ENCODE measurements around the gene RALY. TPM values are rescaled to one million over a fixed set of nuclear protein-coding genes. Genes with fewer than 3 reads are reported as not detected.
"Not testable (repeated sequence)": the region's sequence is repeated elsewhere in the genome, so short reads cannot be mapped to it uniquely, and the experiment has no call there.

RALY gene
- total RNA-seq, 2 donors from 2014 or later = 97.3 to 102 TPM

GRCh38 chr20:34011275-34011674 lies 17.6 kb downstream of the RALY start:
- DNase-seq = no peak
- no peak for ATAC-seq
- intact Hi-C loops (cut with DNase I) = no loop called here

GRCh38 chr20:34012330-34012729 lies 18.6 kb downstream of the RALY start:
- intact Hi-C loops (cut with DNase I) = no loop called here
- ATAC-seq = no peak
- no peak for DNase-seq

GRCh38 chr20:34012735-34013134 lies 19.0 kb downstream of the RALY start:
- ATAC-seq (no peak), DNase-seq (no peak)
- intact Hi-C loops (cut with DNase I) = no loop called here

GRCh38 chr20:34013554-34013953 lies 19.8 kb downstream of the RALY start:
- intact Hi-C loops (cut with DNase I) = no loop called here
- no peak for ATAC-seq
- no peak for DNase-seq

- intact Hi-C loops (cut with DNase I) = no loop called here
- DNase-seq = no peak
- no peak for ATAC-seq
These were observed 21.2 kb downstream of the RALY start for GRCh38 chr20:34014878-34015277.

GRCh38 chr20:34015401-34016335 lies 22.0 kb downstream of the RALY start:
- DNase-seq = no peak
- intact Hi-C loops (cut with DNase I) = no loop called here
- ATAC-seq = no peak

- intact Hi-C loops (cut with DNase I) = no loop called here
- ATAC-seq = no peak
- DNase-seq = no peak
These were observed 23.0 kb downstream of the RALY start for GRCh38 chr20:34016736-34017135.

- no peak for DNase-seq
- no peak for ATAC-seq
- intact Hi-C loops (cut with DNase I) = no loop called here
These were observed 23.9 kb downstream of the RALY start for GRCh38 chr20:34017610-34018009.

GRCh38 chr20:34018166-34018565 lies 24.5 kb downstream of the RALY start:
- intact Hi-C loops (cut with DNase I) = no loop called here
- ATAC-seq (no peak), DNase-seq (no peak)

- intact Hi-C loops (cut with DNase I) = no loop called here
- ATAC-seq (no peak), DNase-seq (no peak)
These were observed 28.6 kb downstream of the RALY start for GRCh38 chr20:34022151-34022838.

GRCh38 chr20:34022839-34023234 lies 29.1 kb downstream of the RALY start:
- intact Hi-C loops (cut with DNase I) = no loop called here
- ATAC-seq (peak in 1 of 2 donors; percentile 11), DNase-seq (no peak)

GRCh38 chr20:34023937-34024722 lies 30.4 kb downstream of the RALY start:
- DNase-seq (no peak), ATAC-seq (no peak)
- intact Hi-C loops (cut with DNase I) = no loop called here

GRCh38 chr20:34024723-34025351 lies 31.1 kb downstream of the RALY start:
- no peak for DNase-seq
- peak; percentile 27 to 44 for ATAC-seq
- intact Hi-C loops (cut with DNase I) = no loop called here

GRCh38 chr20:34028013-34028412 lies 34.3 kb downstream of the RALY start:
- ATAC-seq; intact Hi-C loops (cut with DNase I); DNase-seq: not testable (repeated sequence)

GRCh38 chr20:34029415-34029814 lies 35.7 kb downstream of the RALY start:
- DNase-seq (no peak), ATAC-seq (no peak)
- intact Hi-C loops (cut with DNase I) = no loop called here

- ATAC-seq (no peak), DNase-seq (no peak)
- intact Hi-C loops (cut with DNase I) = no loop called here
These were observed 36.7 kb downstream of the RALY start for GRCh38 chr20:34030456-34030855.

GRCh38 chr20:34033903-34034302 lies 40.2 kb downstream of the RALY start:
- no peak for ATAC-seq
- intact Hi-C loops (cut with DNase I) = no loop called here
- no peak for DNase-seq

GRCh38 chr20:34037121-34037520 lies 43.4 kb downstream of the RALY start:
- peak in 1 of 2 donors; percentile 36 for ATAC-seq
- DNase-seq = no peak
- intact Hi-C loops (cut with DNase I) = no loop called here

GRCh38 chr20:34037767-34038166 lies 44.1 kb downstream of the RALY start:
- intact Hi-C loops (cut with DNase I) = no loop called here
- peak; percentile 56 to 62 for ATAC-seq
- no peak for DNase-seq

Measured in left cardiac atrium (tissue), 4 donors.